ENCODE results near the gene ACADM. TPM values are rescaled to one million over a fixed set of nuclear protein-coding genes. Genes with fewer than 3 reads are reported as not detected.

The ACADM gene
- total RNA-seq, 6 experiments from 2014 or later: 71.9 to 168 (median 124) TPM

GRCh38 chr1:75791022-75791421 lies 66.5 kb downstream of the ACADM start:
- Histone ChIP-seq H3K4me3 (peak overlapping the region in 2 of 3 donors; percentile 7 to 11), H3K27ac (peak overlapping the region; percentile 8 to 25 (median 14)), H3K27me3 (no peaks in the 10 kb centered on the region), H3K4me1 (peaks cover 0 to 41% (median 14%) of the 10 kb centered on the region in 4 donors), H3K9me3 (no peaks in the 10 kb centered on the region), H3K36me3 (peaks cover 0 to 62% (median 37%) of the 10 kb centered on the region in 4 donors)
- ATAC-seq: peak; percentile 51 to 67 (median 62)
- DNase-seq: no peak
- TF ChIP-seq CTCF (IDR thresholded peaks at IDR 0.05) (no peak), POLR2A (IDR thresholded peaks at IDR 0.05) (no peak)
- 18% methylated on average over 1 of the region's 1 CpG for WGBS (ENCODE audit: insufficient coverage, low coverage, low lambda C conversion rate, missing lambda C conversion rate)
- intact Hi-C loops (cut with DNase I): no loop called here

DNA sequence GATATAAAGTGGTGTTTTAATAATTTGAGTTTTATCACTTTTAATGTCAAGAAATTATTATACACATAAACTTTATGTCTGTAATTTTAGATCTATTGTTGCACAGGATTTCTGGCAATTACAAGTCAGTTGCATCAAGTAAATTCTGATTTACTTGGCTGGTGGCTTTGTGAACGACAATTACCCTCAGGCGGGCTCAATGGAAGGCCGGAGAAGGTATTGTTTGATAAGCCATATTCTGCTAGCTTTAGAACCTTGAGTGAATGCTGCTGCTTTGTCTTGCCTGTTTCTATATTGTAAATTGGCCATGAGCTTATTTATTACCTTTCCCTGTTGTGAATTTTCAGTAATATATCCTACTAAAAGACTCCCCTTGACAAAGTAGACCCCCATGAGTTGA lies 67.6 kb downstream of the ACADM start:
- no peak for ATAC-seq
- Histone ChIP-seq H3K36me3 (peaks cover 0 to 69% (median 37%) of the 10 kb centered on the region in 4 donors), H3K9me3 (no peaks in the 10 kb centered on the region), H3K4me1 (peaks cover 0 to 39% (median 14%) of the 10 kb centered on the region in 4 donors), H3K27ac (no peak overlapping the region), H3K4me3 (no peak overlapping the region), H3K27me3 (no peaks in the 10 kb centered on the region)
- TF ChIP-seq POLR2A (IDR thresholded peaks at IDR 0.05) (no peak), CTCF (IDR thresholded peaks at IDR 0.05) (no peak)
- WGBS (ENCODE audit: insufficient coverage, low coverage, low lambda C conversion rate, missing lambda C conversion rate): 95% methylated on average over 3 of the region's 3 CpGs
- intact Hi-C loops (cut with DNase I): no loop called here
- no peak for DNase-seq

- H3K36me3 ChIP-seq: peaks cover 0 to 64% (median 37%) of the 10 kb centered on the region in 4 donors
- WGBS (ENCODE audit: insufficient coverage, low coverage, low lambda C conversion rate, missing lambda C conversion rate): 95% methylated on average over 2 of the region's 2 CpGs
- no peak overlapping the region for H3K4me3 ChIP-seq
- DNase-seq (no peak), ATAC-seq (no peak)
- TF ChIP-seq POLR2A (IDR thresholded peaks at IDR 0.05): no peak
- no peaks in the 10 kb centered on the region for H3K27me3 ChIP-seq
- no peaks in the 10 kb centered on the region for H3K9me3 ChIP-seq
- H3K4me1 ChIP-seq: peaks cover 0 to 16% (median 5%) of the 10 kb centered on the region in 4 donors
- H3K27ac ChIP-seq: no peak overlapping the region
- intact Hi-C loops (cut with DNase I): no loop called here
Measured at GRCh38 chr1:75794382-75794781, 69.9 kb downstream of the ACADM start.

- TF ChIP-seq CTCF (IDR thresholded peaks at IDR 0.05) (no peak), POLR2A (IDR thresholded peaks at IDR 0.05) (no peak)
- 96% methylated on average over 4 of the region's 4 CpGs for WGBS (ENCODE audit: insufficient coverage, low coverage, low lambda C conversion rate, missing lambda C conversion rate)
- no peaks in the 10 kb centered on the region for H3K9me3 ChIP-seq
- intact Hi-C loops (cut with DNase I): no loop called here
- H3K36me3 ChIP-seq: peaks cover 0 to 56% (median 33%) of the 10 kb centered on the region in 4 donors
- no peaks in the 10 kb centered on the region for H3K27me3 ChIP-seq
- no peak overlapping the region for H3K27ac ChIP-seq
- DNase-seq (no peak), ATAC-seq (no peak)
- peaks cover 0 to 2% (median 0%) of the 10 kb centered on the region in 4 donors for H3K4me1 ChIP-seq
- no peak overlapping the region for H3K4me3 ChIP-seq
Measured at GRCh38 chr1:75795703-75796193, 71.2 kb downstream of the ACADM start.

DNA sequence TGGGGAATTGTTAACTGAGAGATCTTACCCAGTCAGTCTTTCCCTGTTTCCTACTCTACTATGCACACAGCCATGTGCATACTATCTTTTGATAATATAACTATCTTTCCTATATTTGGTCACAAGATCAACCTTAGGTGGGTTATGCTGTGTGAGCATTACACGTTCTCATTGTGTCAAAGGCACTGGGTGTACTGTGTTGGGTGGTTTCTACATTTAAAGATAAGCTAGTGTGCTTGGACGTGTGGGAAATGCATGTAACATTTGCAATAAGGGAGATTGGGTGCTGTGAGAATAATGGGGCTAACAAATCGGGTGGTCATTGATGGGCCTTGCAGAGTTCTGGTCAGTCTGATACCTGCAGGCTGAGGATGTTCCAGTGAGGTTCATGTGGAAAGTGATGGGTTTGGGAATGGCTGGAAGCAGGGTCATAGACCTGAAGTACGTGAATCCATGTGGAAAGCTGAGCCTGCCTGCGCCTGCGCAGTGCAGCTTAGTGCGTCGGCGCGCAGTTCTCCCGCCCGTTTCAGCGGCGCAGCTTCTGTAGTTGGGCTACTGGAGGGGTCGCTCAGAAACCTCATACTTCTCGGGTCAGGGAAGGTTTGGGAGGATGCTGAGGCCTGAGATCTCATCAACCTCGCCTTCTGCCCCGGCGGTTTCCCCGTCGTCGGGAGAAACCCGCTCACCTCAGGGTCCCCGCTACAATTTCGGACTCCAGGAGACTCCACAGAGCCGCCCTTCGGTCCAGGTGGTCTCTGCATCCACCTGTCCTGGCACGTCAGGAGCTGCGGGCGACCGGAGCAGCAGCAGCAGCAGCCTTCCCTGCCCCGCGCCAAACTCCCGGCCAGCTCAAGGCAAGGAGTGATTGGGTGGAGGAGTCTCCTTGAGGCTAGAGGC lies 72.1 kb downstream of the ACADM start, which contains the start of gene MSH4:
Gene MSH4, plus strand, starts transcription at position 507 of the 897 bp plus-strand sequence. Its CDS starts 104 bp downstream, at position 611.
- Histone ChIP-seq H3K9me3 (no peaks in the 10 kb centered on the region), H3K27me3 (no peaks in the 10 kb centered on the region), H3K36me3 (peaks cover 0 to 50% (median 30%) of the 10 kb centered on the region in 4 donors), H3K4me3 (no peak within 1 kb of the TSS), H3K4me1 (no peaks in the 10 kb centered on the region), H3K27ac (no peak within 1 kb of the TSS)
- intact Hi-C loops (cut with DNase I): no loop called here
- no peak for TF ChIP-seq POLR2A (IDR thresholded peaks at IDR 0.05)
- no peak for TF ChIP-seq CTCF (IDR thresholded peaks at IDR 0.05)
- 90% methylated on average over 17 of the region's 34 CpGs for WGBS (ENCODE audit: insufficient coverage, low coverage, low lambda C conversion rate, missing lambda C conversion rate)
- DNase-seq: no peak
- ATAC-seq: peak; percentile 23 to 45 (median 26)

All from right lobe of liver (tissue), 6 donors.